Activated CD8-positive, alpha-beta T cell treated with anti-CD3 and anti-CD28 coated beads, Interleukin-2, amount 10 ng/mL, durations not matched to agents 7 days and 5 days (primary cell): ENCODE results near the gene ZNF846. TPM values are rescaled to one million over a fixed set of nuclear protein-coding genes. Genes with fewer than 3 reads are reported as not detected.

Experiments
- ATAC-seq: fragments of 150-1000 bp; cut with Tn5 transposase; one replicate; pipeline ENCODE4 v1.10.0; 2021; ENCODE audit warnings: moderate library complexity
- CTCF ChIA-PET: fragments of 350-600 bp; sonication (Branson Sonifier 250); formaldehyde crosslinking; loops from one replicate; lab custom pipeline; 2021; ENCODE audit warnings: antibody characterized with exemption; lab: Charles Lee
- POLR2A ChIA-PET: fragments of 350-600 bp; sonication (Branson Sonifier 250); formaldehyde crosslinking; loops from one replicate; lab custom pipeline; 2021; ENCODE audit warnings: antibody characterized with exemption; lab: Charles Lee
- DNase-seq: peaks from one replicate; pipeline ENCODE4 v3.0.0-alpha.2; 2020
- H3K27ac Mint-ChIP-seq: one replicate; pipeline ENCODE4 v1.8.0; 2021; ENCODE audit warnings: mild to moderate bottlenecking, mixed read lengths
- H3K27me3 Mint-ChIP-seq: one replicate; pipeline ENCODE4 v1.8.0; 2021; ENCODE audit warnings: low read depth, mixed read lengths
- H3K36me3 Mint-ChIP-seq: one replicate; pipeline ENCODE4 v1.8.0; 2021; ENCODE audit warnings: low read depth, mixed read lengths
- H3K4me1 Mint-ChIP-seq: one replicate; pipeline ENCODE4 v1.8.0; 2021; ENCODE audit warnings: low read depth, mixed read lengths
- H3K4me3 Mint-ChIP-seq: one replicate; pipeline ENCODE4 v1.8.0; 2021; ENCODE audit warnings: mild to moderate bottlenecking, mixed read lengths
- H3K9me3 Mint-ChIP-seq: one replicate; pipeline ENCODE4 v1.8.0; 2022; ENCODE audit warnings: mixed read lengths; ENCODE audit not compliant: insufficient read depth
- total RNA-seq, 2 experiments: library from RNA; stranded (reverse); gene quantifications; one replicate each; pipeline ENCODE4 v1.2.3, GENCODE V29; 2021

The ZNF846 gene
- 10 to 100 TPM in 1 of 2 experiments, 1 to 10 TPM in 1; 9.4 to 12.5 TPM for total RNA-seq

GRCh38 chr19:9768175-9769112 is at the start of gene ZNF846:
Gene ZNF846, minus strand, starts transcription at chr19:9768738. Its CDS starts 3,788 bp downstream, at chr19:9764950.
- peak; percentile 97 for ATAC-seq
- Mint-ChIP-seq H3K4me1 (peaks cover 8% of the 10 kb centered on the region), H3K27ac (peak within 1 kb of the TSS; percentile 98), H3K4me3 (peak within 1 kb of the TSS; percentile 89), H3K9me3 (peaks cover 3% of the 10 kb centered on the region), H3K27me3 (no peaks in the 10 kb centered on the region), H3K36me3 (peaks cover 32% of the 10 kb centered on the region)
- ChIA-PET POLR2A (interaction anchor here (0.6 to 2.0 kb wide), 15 partner anchors 8 to 333 kb away, joined by 3 to 9 read pairs (median 4); partner anchors contain the start of genes FBXL12, UBL5, ZNF121 and ZNF266), CTCF (interaction anchor here (0.9 to 1.7 kb wide), 3 partner anchors 27 to 184 kb away, joined by 3 to 6 read pairs (median 4); partner anchors contain the start of genes PIN1 and ZNF121)
- peak; percentile 95 for DNase-seq

DNA sequence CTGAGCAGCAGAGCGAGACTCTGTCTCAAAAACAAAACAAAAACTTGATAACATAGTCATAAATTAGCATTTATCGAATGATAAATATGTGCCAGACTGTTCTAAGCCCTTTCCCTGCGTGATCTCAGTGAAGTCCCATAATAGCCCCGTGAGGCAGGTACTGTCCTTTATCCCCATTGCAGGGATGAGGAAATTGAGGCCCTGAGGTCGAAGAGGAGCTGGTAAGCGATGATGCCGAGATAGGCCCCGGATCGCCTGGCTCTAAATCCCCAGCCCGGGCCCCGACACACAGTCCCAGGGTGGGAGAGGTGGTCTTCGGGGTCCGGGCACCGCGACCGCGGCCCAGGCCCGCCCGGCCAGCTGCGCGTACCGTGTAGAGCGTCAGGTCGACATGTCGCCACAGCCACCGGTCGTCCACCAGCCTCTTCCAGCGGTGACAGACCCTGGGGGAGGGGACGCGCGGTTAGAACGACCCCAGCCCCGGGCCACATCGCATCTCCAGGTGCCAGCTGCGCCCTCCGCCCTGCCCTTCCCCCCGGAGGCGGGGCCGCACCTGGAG is 49.7 kb upstream of the ZNF846 start:
- Mint-ChIP-seq H3K9me3 (peaks cover 14% of the 10 kb centered on the region), H3K27me3 (no peaks in the 10 kb centered on the region), H3K4me1 (peaks cover 36% of the 10 kb centered on the region), H3K27ac (peak overlapping the region; percentile 97), H3K4me3 (peak overlapping the region; percentile 92), H3K36me3 (peaks cover 43% of the 10 kb centered on the region)
- DNase-seq (no peak), ATAC-seq (no peak)
- CTCF ChIA-PET = no interaction called here
- POLR2A ChIA-PET = interaction anchor here (0.6 to 2.0 kb wide), 8 partner anchors 9 to 1853 kb away, joined by 3 to 17 read pairs (median 4); partner anchors contain the start of genes UBL5 and ZNF266

- no peak for ATAC-seq
Measured at GRCh38 chr19:9811139-9811538, 42.6 kb upstream of the ZNF846 start.

GRCh38 chr19:9808855-9809824 is 40.6 kb upstream of the ZNF846 start:
- ATAC-seq (peak; percentile 64), DNase-seq (peak; percentile 37)
- Mint-ChIP-seq H3K27ac (peak overlapping the region; percentile 56), H3K9me3 (no peaks in the 10 kb centered on the region), H3K27me3 (no peaks in the 10 kb centered on the region), H3K4me3 (no peak overlapping the region), H3K36me3 (peaks cover 38% of the 10 kb centered on the region), H3K4me1 (peaks cover 16% of the 10 kb centered on the region)
- POLR2A ChIA-PET = no interaction called here
- CTCF ChIA-PET = no interaction called here

More at GRCh38 chr19:9811139-9811538, 42.6 kb upstream of the ZNF846 start:
- DNase-seq = no peak
- ChIA-PET CTCF (no interaction called here), POLR2A (no interaction called here)
- H3K27me3 Mint-ChIP-seq = no peaks in the 10 kb centered on the region
- H3K4me1 Mint-ChIP-seq = peaks cover 19% of the 10 kb centered on the region
- H3K9me3 Mint-ChIP-seq = peaks cover 6% of the 10 kb centered on the region
- H3K4me3 Mint-ChIP-seq = no peak overlapping the region
- H3K27ac Mint-ChIP-seq = no peak overlapping the region
- peaks cover 53% of the 10 kb centered on the region for H3K36me3 Mint-ChIP-seq

GRCh38 chr19:9806803-9807202 is 38.3 kb upstream of the ZNF846 start:
- CTCF ChIA-PET = interaction anchor here (1.0 to 3.1 kb wide), 4 partner anchors 9 to 181 kb away, joined by 4 to 9 read pairs (median 6); no protein-coding TSS in a partner anchor

DNA sequence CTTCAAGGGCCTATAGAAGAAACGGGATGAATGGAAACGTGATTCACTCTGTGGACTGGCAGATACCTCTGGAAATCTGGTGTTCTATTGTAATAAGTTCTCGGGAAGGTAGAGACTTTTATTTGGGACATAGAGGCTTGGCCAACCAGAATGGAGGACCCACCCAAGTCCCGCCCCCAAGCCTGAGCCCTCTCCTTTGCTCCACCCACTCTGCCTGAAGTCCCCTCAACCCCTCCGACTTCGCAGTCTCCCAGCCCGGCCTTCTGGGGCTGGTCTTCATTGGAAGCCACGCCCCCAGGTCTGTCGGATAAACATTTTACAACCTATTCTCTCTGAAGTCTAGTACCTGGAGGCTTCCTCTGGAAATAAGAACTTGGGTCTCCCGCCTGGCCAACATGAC is 33.4 kb upstream of the ZNF846 start:
- no peaks in the 10 kb centered on the region for H3K27me3 Mint-ChIP-seq
- no peak for ATAC-seq
- H3K9me3 Mint-ChIP-seq = no peaks in the 10 kb centered on the region
- DNase-seq = no peak
- H3K4me1 Mint-ChIP-seq = peaks cover 13% of the 10 kb centered on the region
- CTCF ChIA-PET = no interaction called here
- peaks cover 3% of the 10 kb centered on the region for H3K36me3 Mint-ChIP-seq
- no peak overlapping the region for H3K4me3 Mint-ChIP-seq
- POLR2A ChIA-PET = no interaction called here
- H3K27ac Mint-ChIP-seq = no peak overlapping the region

More at GRCh38 chr19:9806803-9807202, 38.3 kb upstream of the ZNF846 start:
- Mint-ChIP-seq H3K27ac (no peak overlapping the region), H3K4me3 (no peak overlapping the region), H3K36me3 (peaks cover 27% of the 10 kb centered on the region), H3K9me3 (no peaks in the 10 kb centered on the region), H3K4me1 (peaks cover 13% of the 10 kb centered on the region), H3K27me3 (no peaks in the 10 kb centered on the region)
- DNase-seq (no peak), ATAC-seq (no peak)
- POLR2A ChIA-PET = interaction anchor here (1.4 to 1.7 kb wide), 2 partner anchors 12 to 21 kb away, joined by 4 to 5 read pairs; partner anchors contain the start of genes FBXL12 and UBL5

- H3K27me3 Mint-ChIP-seq = no peaks in the 10 kb centered on the region
- DNase-seq (no peak), ATAC-seq (no peak)
- peak overlapping the region; percentile 41 for H3K27ac Mint-ChIP-seq
- CTCF ChIA-PET = interaction anchor here (1.0 to 2.5 kb wide), 3 partner anchors 8 to 172 kb away, joined by 3 to 9 read pairs (median 3); no protein-coding TSS in a partner anchor
- POLR2A ChIA-PET = interaction anchor here (0.5 to 1.4 kb wide), 4 partner anchors 19 to 481 kb away, joined by 3 to 4 read pairs (median 3); partner anchors contain the start of gene ZNF561
- peaks cover 23% of the 10 kb centered on the region for H3K4me1 Mint-ChIP-seq
- no peaks in the 10 kb centered on the region for H3K36me3 Mint-ChIP-seq
- H3K4me3 Mint-ChIP-seq = no peak overlapping the region
- no peaks in the 10 kb centered on the region for H3K9me3 Mint-ChIP-seq
Measured at GRCh38 chr19:9799162-9799561, 30.6 kb upstream of the ZNF846 start.

DNA sequence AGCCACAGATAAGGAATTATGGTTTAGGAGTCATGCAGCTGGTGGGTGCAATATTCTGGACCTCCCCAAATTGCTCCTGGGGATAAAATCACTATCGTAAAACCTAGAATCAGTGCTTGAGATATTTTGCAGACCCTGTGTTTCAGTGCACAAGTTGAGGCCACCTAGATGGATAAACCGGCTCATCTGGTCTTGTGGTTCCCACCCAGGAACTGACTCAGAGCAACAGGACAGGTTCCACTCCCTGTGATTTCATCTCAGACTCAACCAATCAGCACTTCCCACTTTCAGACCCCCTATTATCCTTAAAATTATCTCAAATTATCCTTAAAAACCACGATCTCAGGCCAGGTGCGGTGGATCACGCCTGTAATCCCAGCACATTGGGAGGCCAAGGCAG is 29.3 kb upstream of the ZNF846 start:
- DNase-seq = no peak
- no peak for ATAC-seq
- Mint-ChIP-seq H3K27me3 (no peaks in the 10 kb centered on the region), H3K27ac (no peak overlapping the region), H3K4me3 (no peak overlapping the region), H3K4me1 (peaks cover 30% of the 10 kb centered on the region), H3K36me3 (peaks cover 4% of the 10 kb centered on the region), H3K9me3 (no peaks in the 10 kb centered on the region)
- CTCF ChIA-PET = interaction anchor here (0.7 to 2.5 kb wide), 2 partner anchors 9 to 172 kb away, joined by 3 to 9 read pairs; no protein-coding TSS in a partner anchor
- POLR2A ChIA-PET = interaction anchor here (1.4 kb wide), 1 partner anchor 20 kb away, joined by 4 read pairs; no protein-coding TSS in a partner anchor

- peak; percentile 93 for DNase-seq
- Mint-ChIP-seq H3K36me3 (peaks cover 4% of the 10 kb centered on the region), H3K4me1 (peaks cover 32% of the 10 kb centered on the region), H3K27me3 (no peaks in the 10 kb centered on the region), H3K4me3 (no peak overlapping the region), H3K9me3 (no peaks in the 10 kb centered on the region), H3K27ac (peak overlapping the region; percentile 66)
- ChIA-PET CTCF (interaction anchor here (0.6 to 1.5 kb wide), 12 partner anchors 10 to 589 kb away, joined by 3 to 15 read pairs (median 5); partner anchors contain the start of gene ZNF846), POLR2A (no interaction called here)
- peak; percentile 47 for ATAC-seq
Measured at GRCh38 chr19:9796113-9796773, 27.7 kb upstream of the ZNF846 start.

DNA sequence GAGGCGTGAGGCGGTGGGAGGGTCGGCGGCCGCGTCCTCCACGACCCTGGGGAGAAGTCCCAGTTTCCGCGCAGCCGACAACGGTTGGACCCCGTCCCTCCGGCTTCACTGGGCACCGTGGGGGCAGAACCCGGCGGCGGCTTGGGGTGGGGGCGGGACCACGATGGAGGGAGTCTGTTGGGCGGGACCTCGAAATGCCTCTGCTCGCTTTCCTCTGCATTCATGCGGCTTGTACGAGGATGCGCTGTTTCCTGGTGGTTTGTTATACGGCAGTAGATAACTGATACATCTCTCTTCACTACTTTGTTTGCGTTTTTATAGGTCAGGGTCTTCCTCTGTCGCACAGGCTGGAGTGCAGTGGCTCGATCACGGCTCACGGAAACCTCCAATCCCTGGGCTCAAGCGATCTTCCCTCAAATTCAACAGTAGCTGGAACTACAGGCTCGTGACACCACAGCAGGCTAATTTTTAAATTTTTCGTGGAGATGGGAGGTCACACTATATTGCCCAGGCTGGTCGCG is 24.6 kb upstream of the ZNF846 start:
- H3K36me3 Mint-ChIP-seq = peaks cover 4% of the 10 kb centered on the region
- peak overlapping the region; percentile 90 for H3K27ac Mint-ChIP-seq
- CTCF ChIA-PET = interaction anchor here (1.5 to 1.6 kb wide), 2 partner anchors 168 to 206 kb away, joined by 4 to 8 read pairs; no protein-coding TSS in a partner anchor
- POLR2A ChIA-PET = interaction anchor here (1.3 to 1.5 kb wide), 3 partner anchors 25 to 208 kb away, joined by 3 to 6 read pairs (median 5); partner anchors contain the start of genes FBXL12 and ZNF846
- peaks cover 28% of the 10 kb centered on the region for H3K4me1 Mint-ChIP-seq
- H3K27me3 Mint-ChIP-seq = no peaks in the 10 kb centered on the region
- DNase-seq (peak; percentile 78), ATAC-seq (peak; percentile 17)
- no peaks in the 10 kb centered on the region for H3K9me3 Mint-ChIP-seq
- H3K4me3 Mint-ChIP-seq = peak overlapping the region; percentile 77
